ENCODE results near the gene SCUBE3. TPM values are rescaled to one million over a fixed set of nuclear protein-coding genes. Genes with fewer than 3 reads are reported as not detected.

The SCUBE3 gene
- total and polyA plus RNA-seq, 2 experiments from 2014 or later = 0.39 to 1.1 TPM

DNA sequence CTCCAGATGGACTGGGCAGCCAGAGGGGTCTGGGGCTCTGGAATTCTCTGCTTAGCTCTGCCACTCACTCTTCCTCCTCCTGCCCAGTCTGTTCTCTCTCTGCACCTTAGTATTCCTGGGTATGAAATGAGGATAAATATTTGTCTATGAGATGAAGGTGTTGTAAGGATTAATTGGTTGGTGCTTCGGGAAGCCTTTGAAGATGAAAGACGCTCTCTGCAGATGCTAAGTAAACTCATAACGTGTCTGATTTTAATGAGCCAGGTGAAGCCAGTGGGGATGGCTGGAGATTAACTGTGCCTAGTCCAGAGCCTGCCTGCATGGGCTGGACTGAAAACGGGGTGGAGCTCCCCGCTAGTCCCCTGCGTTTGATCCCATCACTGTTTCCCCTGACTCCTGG, 49.5 kb upstream of the SCUBE3 start:
- Mint-ChIP-seq H3K9me3 (no peaks in the 10 kb centered on the region), H3K27ac (no peak overlapping the region), H3K27me3 (ENCODE audit: insufficient read depth, low read depth, poor library complexity) (peaks cover 2% of the 10 kb centered on the region), H3K4me1 (peaks cover 13% of the 10 kb centered on the region), H3K4me3 (no peak overlapping the region), H3K36me3 (ENCODE audit: low read depth) (no peaks in the 10 kb centered on the region)
- Histone ChIP-seq H4K20me1 (replicated peaks; ENCODE audit: insufficient read depth) (no peaks in the 10 kb centered on the region), H3K9me2 (ENCODE audit: insufficient read depth) (0 out of 2 replicates have a peak, but pooled peaks cover 2% of the 10 kb centered on the region), H3K27me3 (ENCODE audit: insufficient read depth) (no peaks in the 10 kb centered on the region), H3K79me2 (replicated peaks; ENCODE audit: insufficient read depth) (no peaks in the 10 kb centered on the region), H2AFZ (no peak overlapping the region), H3K27ac (ENCODE audit: low read depth) (no peak overlapping the region), H3K36me3 (ENCODE audit: insufficient read depth) (no peaks in the 10 kb centered on the region), H3K4me2 (no peak overlapping the region), H3K4me1 (ENCODE audit: insufficient read depth) (no peaks in the 10 kb centered on the region), H3F3A (replicated peaks; ENCODE audit: low read depth) (no peaks in the 10 kb centered on the region), H3K4me3 (no peak overlapping the region)
- ATAC-seq (no peak), DNase-seq (ENCODE audit: low spot score) (no peak)
- TF ChIP-seq, protein P1, sequence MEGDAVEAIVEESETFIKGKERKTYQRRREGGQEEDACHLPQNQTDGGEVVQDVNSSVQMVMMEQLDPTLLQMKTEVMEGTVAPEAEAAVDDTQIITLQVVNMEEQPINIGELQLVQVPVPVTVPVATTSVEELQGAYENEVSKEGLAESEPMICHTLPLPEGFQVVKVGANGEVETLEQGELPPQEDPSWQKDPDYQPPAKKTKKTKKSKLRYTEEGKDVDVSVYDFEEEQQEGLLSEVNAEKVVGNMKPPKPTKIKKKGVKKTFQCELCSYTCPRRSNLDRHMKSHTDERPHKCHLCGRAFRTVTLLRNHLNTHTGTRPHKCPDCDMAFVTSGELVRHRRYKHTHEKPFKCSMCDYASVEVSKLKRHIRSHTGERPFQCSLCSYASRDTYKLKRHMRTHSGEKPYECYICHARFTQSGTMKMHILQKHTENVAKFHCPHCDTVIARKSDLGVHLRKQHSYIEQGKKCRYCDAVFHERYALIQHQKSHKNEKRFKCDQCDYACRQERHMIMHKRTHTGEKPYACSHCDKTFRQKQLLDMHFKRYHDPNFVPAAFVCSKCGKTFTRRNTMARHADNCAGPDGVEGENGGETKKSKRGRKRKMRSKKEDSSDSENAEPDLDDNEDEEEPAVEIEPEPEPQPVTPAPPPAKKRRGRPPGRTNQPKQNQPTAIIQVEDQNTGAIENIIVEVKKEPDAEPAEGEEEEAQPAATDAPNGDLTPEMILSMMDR (conservative IDR thresholded peaks at IDR 0.05; ENCODE audit: low read depth in 2 of 2) = no peak
- no peak for TF ChIP-seq EZH2phosphoT487 (IDR thresholded peaks at IDR 0.05; ENCODE audit: unreplicated experiment)
- TF ChIP-seq, protein P2, sequence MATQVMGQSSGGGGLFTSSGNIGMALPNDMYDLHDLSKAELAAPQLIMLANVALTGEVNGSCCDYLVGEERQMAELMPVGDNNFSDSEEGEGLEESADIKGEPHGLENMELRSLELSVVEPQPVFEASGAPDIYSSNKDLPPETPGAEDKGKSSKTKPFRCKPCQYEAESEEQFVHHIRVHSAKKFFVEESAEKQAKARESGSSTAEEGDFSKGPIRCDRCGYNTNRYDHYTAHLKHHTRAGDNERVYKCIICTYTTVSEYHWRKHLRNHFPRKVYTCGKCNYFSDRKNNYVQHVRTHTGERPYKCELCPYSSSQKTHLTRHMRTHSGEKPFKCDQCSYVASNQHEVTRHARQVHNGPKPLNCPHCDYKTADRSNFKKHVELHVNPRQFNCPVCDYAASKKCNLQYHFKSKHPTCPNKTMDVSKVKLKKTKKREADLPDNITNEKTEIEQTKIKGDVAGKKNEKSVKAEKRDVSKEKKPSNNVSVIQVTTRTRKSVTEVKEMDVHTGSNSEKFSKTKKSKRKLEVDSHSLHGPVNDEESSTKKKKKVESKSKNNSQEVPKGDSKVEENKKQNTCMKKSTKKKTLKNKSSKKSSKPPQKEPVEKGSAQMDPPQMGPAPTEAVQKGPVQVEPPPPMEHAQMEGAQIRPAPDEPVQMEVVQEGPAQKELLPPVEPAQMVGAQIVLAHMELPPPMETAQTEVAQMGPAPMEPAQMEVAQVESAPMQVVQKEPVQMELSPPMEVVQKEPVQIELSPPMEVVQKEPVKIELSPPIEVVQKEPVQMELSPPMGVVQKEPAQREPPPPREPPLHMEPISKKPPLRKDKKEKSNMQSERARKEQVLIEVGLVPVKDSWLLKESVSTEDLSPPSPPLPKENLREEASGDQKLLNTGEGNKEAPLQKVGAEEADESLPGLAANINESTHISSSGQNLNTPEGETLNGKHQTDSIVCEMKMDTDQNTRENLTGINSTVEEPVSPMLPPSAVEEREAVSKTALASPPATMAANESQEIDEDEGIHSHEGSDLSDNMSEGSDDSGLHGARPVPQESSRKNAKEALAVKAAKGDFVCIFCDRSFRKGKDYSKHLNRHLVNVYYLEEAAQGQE (IDR thresholded peaks at IDR 0.05; ENCODE audit: unreplicated experiment) = no peak
- TF ChIP-seq NANOG (IDR thresholded peaks at IDR 0.05; ENCODE audit: borderline replicate concordance) = no peak
- TF ChIP-seq EZH2 (IDR thresholded peaks at IDR 0.05; ENCODE audit: low read depth, unreplicated experiment) = no peak
- TF ChIP-seq, protein P3, sequence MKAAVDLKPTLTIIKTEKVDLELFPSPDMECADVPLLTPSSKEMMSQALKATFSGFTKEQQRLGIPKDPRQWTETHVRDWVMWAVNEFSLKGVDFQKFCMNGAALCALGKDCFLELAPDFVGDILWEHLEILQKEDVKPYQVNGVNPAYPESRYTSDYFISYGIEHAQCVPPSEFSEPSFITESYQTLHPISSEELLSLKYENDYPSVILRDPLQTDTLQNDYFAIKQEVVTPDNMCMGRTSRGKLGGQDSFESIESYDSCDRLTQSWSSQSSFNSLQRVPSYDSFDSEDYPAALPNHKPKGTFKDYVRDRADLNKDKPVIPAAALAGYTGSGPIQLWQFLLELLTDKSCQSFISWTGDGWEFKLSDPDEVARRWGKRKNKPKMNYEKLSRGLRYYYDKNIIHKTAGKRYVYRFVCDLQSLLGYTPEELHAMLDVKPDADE (IDR thresholded peaks at IDR 0.05) = no peak
- TF ChIP-seq CREB1 (CRISPR knock-in tag; IDR thresholded peaks at IDR 0.05; ENCODE audit: low read depth) = no peak
- TF ChIP-seq ZNF114 (CRISPR knock-in tag; IDR thresholded peaks at IDR 0.05) = no peak
- TF ChIP-seq JUNB (IDR thresholded peaks at IDR 0.05; ENCODE audit: unreplicated experiment) = no peak
- TF ChIP-seq STAT1 (IDR thresholded peaks at IDR 0.05; ENCODE audit: unreplicated experiment) = no peak
- no peak for TF ChIP-seq ZNF331 (CRISPR knock-in tag; IDR thresholded peaks at IDR 0.05; ENCODE audit: low read depth)
- no peak for TF ChIP-seq POLR2AphosphoS5 (IDR thresholded peaks at IDR 0.05; ENCODE audit: low read depth)
- TF ChIP-seq, protein P4, sequence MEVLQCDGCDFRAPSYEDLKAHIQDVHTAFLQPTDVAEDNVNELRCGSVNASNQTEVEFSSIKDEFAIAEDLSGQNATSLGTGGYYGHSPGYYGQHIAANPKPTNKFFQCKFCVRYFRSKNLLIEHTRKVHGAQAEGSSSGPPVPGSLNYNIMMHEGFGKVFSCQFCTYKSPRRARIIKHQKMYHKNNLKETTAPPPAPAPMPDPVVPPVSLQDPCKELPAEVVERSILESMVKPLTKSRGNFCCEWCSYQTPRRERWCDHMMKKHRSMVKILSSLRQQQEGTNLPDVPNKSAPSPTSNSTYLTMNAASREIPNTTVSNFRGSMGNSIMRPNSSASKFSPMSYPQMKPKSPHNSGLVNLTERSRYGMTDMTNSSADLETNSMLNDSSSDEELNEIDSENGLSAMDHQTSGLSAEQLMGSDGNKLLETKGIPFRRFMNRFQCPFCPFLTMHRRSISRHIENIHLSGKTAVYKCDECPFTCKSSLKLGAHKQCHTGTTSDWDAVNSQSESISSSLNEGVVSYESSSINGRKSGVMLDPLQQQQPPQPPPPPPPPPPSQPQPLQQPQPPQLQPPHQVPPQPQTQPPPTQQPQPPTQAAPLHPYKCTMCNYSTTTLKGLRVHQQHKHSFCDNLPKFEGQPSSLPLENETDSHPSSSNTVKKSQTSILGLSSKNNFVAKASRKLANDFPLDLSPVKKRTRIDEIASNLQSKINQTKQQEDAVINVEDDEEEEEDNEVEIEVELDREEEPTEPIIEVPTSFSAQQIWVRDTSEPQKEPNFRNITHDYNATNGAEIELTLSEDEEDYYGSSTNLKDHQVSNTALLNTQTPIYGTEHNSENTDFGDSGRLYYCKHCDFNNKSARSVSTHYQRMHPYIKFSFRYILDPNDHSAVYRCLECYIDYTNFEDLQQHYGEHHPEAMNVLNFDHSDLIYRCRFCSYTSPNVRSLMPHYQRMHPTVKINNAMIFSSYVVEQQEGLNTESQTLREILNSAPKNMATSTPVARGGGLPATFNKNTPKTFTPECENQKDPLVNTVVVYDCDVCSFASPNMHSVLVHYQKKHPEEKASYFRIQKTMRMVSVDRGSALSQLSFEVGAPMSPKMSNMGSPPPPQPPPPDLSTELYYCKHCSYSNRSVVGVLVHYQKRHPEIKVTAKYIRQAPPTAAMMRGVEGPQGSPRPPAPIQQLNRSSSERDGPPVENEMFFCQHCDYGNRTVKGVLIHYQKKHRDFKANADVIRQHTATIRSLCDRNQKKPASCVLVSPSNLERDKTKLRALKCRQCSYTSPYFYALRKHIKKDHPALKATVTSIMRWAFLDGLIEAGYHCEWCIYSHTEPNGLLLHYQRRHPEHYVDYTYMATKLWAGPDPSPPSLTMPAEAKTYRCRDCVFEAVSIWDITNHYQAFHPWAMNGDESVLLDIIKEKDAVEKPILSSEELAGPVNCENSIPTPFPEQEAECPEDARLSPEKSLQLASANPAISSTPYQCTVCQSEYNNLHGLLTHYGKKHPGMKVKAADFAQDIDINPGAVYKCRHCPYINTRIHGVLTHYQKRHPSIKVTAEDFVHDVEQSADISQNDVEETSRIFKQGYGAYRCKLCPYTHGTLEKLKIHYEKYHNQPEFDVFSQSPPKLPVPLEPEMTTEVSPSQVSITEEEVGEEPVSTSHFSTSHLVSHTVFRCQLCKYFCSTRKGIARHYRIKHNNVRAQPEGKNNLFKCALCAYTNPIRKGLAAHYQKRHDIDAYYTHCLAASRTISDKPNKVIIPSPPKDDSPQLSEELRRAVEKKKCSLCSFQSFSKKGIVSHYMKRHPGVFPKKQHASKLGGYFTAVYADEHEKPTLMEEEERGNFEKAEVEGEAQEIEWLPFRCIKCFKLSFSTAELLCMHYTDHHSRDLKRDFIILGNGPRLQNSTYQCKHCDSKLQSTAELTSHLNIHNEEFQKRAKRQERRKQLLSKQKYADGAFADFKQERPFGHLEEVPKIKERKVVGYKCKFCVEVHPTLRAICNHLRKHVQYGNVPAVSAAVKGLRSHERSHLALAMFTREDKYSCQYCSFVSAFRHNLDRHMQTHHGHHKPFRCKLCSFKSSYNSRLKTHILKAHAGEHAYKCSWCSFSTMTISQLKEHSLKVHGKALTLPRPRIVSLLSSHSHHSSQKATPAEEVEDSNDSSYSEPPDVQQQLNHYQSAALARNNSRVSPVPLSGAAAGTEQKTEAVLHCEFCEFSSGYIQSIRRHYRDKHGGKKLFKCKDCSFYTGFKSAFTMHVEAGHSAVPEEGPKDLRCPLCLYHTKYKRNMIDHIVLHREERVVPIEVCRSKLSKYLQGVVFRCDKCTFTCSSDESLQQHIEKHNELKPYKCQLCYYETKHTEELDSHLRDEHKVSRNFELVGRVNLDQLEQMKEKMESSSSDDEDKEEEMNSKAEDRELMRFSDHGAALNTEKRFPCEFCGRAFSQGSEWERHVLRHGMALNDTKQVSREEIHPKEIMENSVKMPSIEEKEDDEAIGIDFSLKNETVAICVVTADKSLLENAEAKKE (CRISPR knock-in tag; IDR thresholded peaks at IDR 0.05) = no peak

Data from GM23338 (cell line).